HG02970 (cell line): ENCODE measurements around the gene PSMG4.

Experiments
- ATAC-seq: cut with Tn5 transposase; IDR thresholded peaks from one replicate; pipeline ENCODE4 v1.9.1; 2021; ENCODE audit warnings: mild to moderate bottlenecking, moderate library complexity, moderate number of reproducible peaks; ENCODE audit not compliant: unreplicated experiment, low FRiP score

The PSMG4 gene

DNA sequence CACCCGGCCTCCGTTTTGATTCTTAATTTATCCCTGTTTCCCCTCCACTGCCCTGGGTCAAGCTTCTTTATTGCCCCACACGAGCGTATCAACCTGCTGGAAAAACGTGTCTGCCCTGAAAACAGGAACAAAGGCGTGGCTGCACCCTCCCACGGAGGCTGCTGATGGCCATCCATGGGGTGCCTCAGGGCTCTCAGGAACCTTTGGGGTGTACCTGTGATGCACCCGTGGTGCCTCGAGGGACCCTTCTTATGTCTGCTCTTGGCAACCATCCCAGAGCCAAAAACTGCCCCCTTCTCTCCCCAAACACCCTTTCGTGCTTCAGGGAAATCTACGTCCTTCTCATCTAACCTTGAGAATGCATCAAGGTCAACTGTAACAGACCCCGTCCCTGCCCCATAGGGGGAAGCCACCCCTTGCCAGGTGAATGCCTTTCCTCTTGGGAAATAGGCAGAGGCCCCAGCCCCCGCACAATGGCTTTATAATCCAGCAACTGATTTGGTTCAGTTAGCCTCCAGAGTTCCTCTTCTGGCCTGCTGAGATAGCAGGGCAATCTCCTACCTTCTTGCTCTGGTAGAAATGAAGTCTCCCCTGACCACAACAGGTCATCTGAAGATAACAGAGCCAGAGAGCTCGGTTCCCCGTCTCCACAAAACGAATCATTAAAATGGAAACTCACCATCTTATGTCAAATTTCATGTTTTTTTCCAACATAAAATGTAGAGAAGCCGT, 29.4 kb downstream of the PSMG4 start:
- no peak for ATAC-seq

DNA sequence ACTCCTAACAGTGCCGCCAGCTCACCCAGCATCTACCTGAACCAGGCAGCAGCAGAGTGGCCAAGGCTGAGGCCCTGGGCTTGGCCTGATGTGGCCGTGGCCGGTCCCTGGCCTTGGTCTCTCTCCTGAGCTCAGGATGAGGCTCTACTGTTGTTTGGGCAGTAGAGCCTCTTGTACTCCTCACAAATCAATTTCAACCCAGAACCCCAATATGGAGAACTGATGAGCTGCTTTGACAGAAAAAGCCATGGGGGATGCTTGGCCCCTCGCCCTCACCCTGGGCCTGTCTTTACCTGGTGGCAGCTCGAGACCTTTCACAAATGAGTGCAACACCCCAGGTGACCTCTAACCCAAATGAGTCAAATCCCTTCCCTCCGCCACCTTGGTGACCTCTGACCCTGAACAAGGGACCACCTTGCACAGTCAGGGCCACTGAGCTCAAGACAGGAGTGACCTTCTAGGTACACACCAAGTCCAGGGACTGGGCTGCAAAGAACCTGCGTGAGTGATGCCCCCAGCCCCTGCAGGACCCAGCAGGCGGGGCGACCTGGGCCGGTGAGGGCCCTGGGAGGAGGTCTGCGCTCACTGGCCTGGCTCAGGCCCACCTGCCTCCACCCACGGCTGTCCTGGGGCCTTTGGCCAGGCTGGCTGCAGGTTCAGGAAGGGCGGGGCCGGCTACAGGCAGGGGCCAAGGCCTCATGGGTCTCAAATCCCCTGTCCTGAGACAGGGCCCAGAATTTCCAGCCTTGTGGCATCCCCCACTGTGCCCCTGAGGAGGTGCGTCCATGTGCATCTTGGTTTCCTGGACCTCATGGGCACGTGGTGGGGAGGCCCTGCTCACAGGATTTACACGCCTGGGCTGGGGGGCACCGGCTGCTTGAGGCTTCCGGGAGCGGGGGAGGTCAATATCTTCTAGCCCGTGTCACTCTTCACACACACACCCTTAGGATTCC, 30.2 kb downstream of the PSMG4 start:
- ATAC-seq: no peak

DNA sequence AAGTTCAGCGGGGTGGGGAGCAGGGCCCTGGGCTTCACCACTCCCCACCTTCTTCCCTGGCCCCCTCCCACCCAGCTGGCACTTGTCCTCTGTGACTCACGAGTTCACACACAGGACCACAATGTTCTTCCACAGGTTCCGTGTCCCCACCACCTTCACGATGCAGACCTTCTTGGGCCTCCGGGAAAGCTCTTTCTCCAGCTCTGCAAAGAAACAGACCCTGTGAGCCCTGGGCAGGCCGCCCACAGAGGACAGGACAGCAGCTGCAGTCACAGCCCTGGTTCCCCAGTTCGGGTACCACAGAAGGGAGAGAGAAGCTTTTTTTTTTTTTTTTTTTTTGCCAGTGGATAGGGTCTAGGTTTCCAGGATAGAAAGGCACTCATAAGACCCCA, 30.9 kb downstream of the PSMG4 start:
- no peak for ATAC-seq

DNA sequence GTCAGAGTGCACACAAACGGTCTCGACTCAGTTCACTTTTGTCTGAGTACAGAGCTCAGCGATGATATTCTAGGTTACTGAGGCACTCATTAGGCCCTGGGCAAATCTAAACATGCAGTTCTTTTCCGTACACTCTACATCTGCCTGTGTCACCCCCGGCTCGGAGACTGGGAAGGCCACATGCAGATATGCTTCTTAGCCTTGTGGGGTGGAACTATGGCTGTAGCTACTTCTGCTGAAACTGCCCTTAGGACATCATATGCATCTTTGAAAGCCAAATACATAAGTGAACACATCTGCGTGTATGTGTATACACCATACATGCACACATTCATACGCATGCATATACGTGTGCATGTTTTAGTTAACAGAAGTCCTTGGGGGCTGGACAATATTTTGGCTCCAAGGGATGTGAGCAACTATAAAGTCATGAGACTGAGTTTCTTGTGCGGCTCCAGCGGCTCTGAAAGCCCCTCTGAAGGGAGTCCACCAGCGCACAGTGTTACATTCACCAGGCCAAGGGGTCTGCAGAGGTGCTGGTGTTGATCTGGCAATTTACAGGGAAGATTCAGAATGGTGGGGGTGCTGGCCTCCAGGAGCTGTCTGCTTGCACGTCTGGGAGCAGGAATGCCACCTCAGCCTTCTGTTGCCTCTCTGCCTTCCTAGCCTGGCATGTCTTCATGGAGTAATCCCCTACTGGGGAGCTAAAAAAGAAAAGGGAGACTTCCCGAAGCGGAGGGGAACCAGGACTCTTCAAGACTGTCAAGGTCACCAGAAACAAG, 31.6 kb downstream of the PSMG4 start:
- no peak for ATAC-seq

DNA sequence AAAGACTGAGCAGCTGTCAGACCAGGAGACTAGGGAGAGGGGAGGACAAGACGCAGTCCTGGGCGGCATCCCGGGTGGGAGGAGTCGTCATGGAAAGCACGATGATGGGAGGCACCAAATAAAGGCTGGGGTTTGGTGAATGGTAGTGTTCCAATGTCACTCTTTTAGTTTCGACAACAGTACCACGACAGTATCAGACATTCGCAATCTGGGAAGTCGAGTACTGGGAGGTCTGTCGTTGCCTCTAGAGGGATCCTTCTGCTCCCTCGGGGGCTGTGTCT, 32.1 kb downstream of the PSMG4 start:
- ATAC-seq: no peak

DNA sequence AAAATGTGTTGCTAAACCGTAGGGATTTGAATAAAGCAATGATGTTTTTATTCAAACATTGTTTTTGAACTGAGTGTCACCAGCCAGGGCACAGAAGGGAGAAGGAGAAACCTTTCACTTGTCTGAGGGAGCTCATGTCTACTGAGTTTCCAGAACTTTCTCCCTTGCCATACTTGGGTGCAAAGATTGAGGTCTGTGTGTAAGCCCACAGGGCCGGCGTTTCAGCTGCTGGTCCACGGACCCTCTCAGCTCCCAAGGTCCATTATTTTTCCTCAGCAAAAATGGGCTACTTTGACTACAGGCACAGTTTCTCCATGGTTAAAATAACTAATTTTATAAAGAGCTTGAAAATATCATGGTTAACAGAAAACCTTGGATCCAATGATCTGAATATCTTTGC, 32.6 kb downstream of the PSMG4 start:
- ATAC-seq: no peak

DNA sequence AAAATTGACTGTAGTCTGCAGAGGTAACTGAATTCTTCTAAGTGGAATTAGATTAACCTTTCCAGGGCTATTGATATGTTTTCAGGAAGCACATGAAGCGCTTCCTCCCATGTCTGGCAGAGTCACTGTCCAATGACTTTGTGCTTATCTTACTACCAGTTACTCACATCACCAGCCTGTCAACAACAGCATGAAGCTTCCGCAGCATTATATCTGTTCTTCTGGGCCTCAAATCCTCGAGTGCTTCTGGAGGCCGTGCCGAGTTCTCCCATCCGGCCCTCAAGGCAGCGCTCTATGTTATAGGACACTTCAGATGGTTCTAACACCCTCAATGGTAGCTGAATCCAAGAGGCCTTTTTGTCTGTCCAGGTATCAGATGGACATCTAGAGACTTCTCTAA, 33.2 kb downstream of the PSMG4 start:
- ATAC-seq: no peak

DNA sequence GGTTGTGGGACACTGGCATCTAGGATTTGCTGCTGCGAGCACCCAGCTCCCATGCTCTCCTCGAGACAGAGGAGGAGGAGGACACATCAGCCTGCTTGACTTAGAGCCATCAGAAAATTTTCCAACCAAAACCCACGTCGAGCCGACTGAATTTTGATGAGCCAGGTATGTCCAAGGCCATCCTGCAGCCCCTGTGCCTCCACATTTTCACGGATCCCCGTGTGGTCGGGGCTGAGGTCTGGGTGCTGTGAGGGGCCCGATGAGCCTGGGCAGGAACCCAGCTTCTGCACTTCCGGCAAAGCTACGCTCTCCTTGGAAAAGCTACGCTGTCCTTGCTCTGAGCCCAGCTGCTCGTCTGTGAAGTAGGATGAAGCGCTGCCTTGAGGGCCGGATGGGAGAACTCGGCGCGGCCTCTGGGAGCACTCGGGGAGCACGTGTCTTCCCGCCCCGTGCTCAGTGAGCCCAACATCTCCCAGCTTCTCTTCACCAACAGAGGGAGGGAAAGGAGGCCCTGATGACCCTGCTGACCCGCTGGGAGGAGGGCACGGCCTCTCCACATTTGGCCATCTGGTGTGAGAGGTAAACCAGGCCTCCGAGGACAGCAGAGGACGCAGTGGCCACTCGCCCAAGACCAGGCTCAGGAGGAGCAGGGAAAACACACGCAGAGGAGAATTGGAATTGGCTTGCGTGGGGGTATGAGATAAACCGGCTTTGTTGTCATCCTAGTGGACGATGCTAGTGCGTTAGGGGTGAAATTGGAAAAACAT, 33.9 kb downstream of the PSMG4 start:
- no peak for ATAC-seq

DNA sequence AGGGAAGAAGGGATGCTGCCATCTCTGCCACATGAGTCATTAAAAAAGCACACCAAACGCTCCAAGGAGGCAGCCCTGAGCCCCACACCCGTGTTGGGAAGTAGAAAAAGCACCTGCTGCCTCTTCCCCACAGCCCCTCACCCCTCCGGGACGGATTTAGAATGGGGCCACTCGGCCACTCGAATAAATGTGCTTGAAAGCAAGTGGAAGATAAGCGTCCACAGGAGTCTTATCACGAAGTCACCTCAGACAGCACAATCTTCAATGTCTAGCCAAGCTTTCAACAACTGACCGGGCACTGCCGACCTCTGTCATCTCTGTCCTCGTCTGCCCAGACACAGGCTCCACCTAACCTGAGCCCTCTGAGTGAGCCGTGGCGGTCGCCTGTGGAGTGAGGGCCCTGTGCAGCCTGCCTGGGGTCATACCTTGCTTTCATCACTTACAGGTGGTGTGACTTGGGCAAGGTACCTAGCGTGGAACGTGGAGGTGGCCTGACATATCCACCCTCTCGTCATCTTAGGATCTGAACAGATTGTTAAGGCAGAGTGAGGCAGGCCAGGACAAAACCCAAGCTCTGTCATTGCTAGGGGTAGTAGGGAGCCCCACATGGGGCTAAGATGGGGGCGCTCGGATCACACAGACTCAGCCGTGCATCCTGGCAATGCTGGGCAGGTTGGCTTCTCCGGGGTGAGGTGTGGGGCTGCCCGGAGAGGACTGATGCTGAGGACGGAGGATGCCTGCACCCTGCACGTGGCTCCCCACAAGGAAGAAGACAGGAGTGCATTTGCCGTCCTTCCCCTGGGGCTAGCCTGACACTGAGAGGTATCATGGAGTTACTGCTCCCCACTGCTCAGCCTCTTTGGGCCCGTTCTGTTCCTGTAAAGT, 34.8 kb downstream of the PSMG4 start:
- no peak for ATAC-seq

DNA sequence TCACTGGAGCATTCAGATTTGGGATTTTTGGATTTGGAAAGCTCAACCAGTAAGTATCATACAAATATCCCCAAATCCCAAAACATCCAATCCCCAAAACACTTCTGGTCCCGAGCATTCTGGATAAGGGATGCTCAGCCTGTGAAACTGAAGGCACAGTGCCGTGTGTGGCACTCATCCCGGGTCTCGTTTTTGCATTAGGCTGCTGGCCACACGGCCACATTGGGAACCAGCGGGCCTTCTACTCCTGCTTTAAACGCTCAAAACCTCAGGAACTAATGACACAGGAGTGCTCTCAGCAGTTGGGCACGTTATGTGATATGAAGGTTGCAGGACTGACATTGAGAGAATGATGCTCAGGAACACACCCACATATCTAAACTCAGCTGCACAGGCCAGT, 35.6 kb downstream of the PSMG4 start:
- no peak for ATAC-seq

DNA sequence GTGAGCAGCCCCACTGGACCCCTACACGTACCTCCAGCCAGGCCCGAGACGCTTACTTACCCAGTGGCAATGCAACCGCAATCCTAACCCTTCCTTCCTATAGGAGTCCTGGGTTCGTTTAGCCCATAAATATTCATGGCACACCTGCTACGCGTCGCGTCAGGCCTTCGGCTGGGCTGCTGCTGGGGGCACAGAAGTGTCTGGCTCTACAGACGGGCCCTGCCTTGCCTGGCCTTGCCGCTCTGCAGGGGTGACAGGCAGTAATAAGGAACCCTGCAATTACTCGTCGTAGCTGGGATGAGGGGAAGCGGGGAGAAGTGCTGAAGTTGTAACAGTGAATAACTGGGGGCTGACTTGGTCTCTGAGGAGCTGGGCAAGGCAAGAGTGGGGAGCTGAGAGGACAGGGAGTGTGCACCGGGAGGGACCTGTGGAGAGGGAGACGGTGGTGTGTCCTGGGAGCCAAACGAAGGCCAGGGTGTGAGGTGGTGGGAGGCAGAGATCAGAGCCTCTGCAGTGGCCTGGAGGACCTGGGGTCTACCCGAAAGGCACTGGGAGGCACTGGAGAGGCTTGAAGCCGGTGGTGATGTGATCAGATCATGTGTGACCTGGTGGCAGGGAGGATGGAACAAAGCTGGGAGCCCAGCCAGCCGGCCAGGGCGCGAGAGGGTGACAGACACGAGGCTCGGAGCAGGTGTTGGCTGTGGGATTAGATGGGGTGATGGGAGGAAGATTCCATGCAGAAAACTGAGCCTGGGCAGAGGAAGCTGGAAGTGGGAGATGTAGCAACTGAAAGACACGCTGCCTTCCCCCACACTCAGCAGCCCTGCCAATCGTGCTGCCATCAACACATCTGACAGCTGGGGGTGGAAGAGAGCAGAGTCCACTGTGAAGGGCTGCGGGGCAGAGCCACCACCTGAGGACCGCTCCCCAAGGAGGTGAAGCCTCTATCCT, 36.4 kb downstream of the PSMG4 start:
- ATAC-seq: no peak

DNA sequence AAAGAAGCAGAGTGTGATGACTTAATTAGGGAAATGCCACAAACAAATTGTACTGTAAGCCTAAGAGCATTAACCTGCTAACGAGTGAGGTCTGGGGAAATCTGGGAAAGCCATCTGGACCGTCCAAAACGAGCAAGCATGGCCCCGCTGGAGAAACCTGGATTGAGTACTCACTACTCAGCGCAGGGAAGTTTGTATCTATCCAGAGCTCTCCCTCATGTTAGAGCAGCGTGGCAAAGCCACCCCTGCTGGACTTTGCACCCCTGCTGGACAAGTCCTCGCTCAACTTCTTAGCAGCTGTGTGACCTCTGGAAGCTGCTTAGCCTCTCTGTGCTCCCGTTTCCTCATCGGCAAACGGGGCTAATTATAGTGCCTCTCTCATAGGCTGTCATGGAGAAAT, 37.3 kb downstream of the PSMG4 start:
- ATAC-seq: no peak

DNA sequence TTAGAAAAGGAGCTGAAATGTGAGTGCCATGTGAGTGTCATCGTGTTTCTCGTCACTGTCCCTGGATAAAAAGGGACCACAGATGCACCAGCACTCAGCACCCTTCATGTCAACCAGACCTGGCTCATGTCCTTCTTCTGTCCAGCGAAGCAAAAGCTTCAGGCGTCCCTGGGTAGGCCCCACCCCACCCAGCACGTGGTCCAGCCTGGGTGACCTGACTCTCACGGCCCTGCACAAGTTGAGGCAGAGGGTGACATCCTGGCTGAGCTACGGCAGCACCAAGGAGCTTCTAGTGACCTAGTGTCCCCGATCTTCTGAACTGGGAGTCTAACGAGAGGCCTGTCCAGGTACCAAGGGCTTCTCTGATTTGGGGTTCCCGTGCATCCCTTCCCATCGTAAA, 37.8 kb downstream of the PSMG4 start:
- no peak for ATAC-seq

DNA sequence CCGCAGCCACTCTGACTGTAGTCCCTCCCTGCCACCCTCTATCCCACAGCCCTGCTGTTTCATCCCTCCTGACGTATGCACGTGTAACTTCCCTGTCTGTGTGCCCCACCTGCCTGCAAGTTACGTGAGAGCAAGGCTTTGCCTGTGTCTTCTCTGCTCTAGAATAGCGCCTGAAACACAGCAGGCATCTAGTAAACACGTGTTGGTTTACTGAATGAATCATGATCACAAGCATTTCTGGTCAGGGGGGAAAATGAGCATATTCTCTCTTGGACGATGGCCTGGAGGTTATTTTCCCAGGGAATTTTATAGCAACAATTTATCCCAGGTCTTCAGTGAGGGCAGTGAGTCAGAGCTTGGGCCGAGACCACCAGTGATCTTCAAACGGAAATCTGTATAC, 38.3 kb downstream of the PSMG4 start:
- ATAC-seq: no peak

DNA sequence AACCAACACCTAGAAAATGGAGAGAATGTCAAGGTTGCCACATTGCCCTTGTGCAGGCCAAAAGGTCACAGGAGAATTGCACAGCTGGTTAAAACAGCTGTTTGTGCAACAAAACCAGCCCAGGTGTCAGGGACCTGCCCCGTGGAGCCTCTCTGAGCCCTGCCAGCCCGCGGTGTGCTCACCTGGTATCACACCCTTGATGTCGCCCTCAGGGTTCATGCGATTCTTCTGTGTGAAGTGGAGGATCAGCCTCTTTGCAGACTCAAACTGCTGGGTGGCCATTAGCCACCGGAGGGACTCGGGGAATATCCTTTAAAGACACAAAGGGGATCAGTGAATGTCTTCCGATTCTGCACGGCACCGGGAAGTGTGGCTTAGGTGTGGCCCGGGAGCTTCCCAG, 39.2 kb downstream of the PSMG4 start:
- no peak for ATAC-seq

DNA sequence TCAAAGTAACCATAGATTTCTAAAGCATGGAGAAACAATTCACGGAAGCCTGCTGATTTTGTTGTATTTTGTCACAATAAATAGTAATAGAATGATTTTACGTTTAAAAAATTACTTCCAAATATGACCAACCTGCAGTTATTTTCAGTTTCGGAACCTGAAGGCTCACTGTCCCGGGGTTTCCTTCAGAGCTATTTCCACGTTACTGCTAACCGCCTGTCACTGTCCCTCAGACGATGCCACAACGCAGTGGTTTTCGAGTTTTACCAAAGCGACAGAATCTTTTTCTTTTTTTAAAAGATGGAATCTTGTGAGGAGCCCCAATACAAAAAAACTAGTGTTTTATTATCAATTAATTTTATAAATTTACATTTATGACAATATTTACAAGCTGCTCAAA, 40.5 kb downstream of the PSMG4 start:
- no peak for ATAC-seq

DNA sequence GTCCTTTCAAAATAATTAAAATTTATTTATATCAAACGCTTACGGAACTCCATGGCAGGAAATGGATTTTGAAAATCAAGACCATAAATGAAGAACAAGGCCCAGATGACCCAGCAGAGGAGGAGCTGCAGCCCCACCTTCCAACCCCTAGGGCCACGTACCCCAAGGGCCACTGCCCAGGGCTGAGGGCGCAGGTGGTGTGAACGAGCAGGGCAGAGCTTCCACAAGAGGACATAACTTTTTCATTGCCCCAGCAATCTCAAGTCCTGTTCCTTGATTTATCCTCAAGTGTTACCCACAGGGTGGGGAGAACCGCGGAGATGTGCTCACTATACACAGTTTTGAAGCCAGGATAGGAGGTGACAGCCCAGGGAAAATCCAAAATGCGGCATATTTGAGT, 42.8 kb downstream of the PSMG4 start:
- no peak for ATAC-seq

DNA sequence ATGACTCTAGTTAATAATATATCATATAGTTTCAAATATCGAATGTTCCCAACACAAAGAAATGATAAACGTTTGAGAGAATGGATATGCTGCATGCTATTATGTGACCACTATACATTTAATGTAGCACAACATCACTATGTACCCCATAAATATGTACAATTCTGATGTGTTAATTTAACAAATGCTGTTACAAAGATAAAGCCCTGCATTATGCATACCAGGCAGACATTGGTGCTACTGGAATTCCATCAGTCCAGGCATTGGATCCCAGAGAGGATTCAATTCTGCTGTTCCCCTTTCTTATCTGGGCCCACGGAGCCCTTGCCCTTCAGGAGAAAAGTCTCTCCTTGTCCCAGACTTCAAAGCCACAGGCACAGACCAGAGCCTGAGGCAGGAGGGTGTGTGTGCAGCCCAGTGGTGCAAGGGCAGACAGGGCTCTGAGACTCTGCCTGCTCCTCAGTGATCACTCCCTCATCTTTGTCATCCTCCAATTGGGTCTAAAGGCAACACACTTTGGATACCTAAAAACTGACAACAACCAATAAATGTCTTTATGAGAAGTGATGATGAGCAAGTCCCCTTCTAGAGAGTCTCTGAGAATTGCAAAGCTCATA, 45.2 kb downstream of the PSMG4 start:
- no peak for ATAC-seq
